Hepatocyte (in vitro differentiated cells): ENCODE results near the gene RDH14. TPM values are rescaled to one million over a fixed set of nuclear protein-coding genes. Genes with fewer than 3 reads are reported as not detected.
A peak's percentile ranks its signal among the peaks of the same experiment; 100 is the strongest.

ENCODE experiments used
- DNase-seq: peaks from one replicate; pipeline ENCODE4 v3.0.0-alpha.2; 2016; ENCODE audit warnings: low spot score
- H2AFZ ChIP-seq: fragments of 200-600 bp; sonication (generic); 2 replicates; pipeline ENCODE4 v1.6.0; 2016; ENCODE audit warnings: antibody characterized with exemption, mild to moderate bottlenecking
- H3K27ac ChIP-seq: fragments of 200-600 bp; sonication (generic); 2 replicates; pipeline ENCODE4 v1.5.1; 2016; ENCODE audit warnings: mild to moderate bottlenecking
- H3K27me3 ChIP-seq: fragments of 200-600 bp; sonication (generic); 2 replicates; pipeline ENCODE4 v1.6.1; 2016
- H3K36me3 ChIP-seq: fragments of 200-600 bp; sonication (generic); replicated peaks from 2 replicates; pipeline ENCODE4 v1.5.1; 2016; ENCODE audit warnings: low read depth; ENCODE audit not compliant: insufficient read depth
- H3K4me1 ChIP-seq: fragments of 200-600 bp; sonication (generic); 2 replicates; pipeline ENCODE4 v1.5.1; 2016; ENCODE audit warnings: mild to moderate bottlenecking, moderate library complexity; ENCODE audit not compliant: insufficient read depth
- H3K4me2 ChIP-seq: fragments of 200-600 bp; sonication (generic); 2 replicates; pipeline ENCODE4 v1.6.0; 2016
- H3K4me3 ChIP-seq: fragments of 200-600 bp; sonication (generic); 2 replicates; pipeline ENCODE4 v1.5.1; 2016; ENCODE audit warnings: mild to moderate bottlenecking
- H3K79me2 ChIP-seq: fragments of 200-600 bp; sonication (generic); 2 replicates; pipeline ENCODE4 v1.6.0; 2017; ENCODE audit warnings: mild to moderate bottlenecking
- H3K9me2 ChIP-seq: fragments of 200-600 bp; sonication (generic); replicated peaks from 2 replicates; pipeline ENCODE4 v1.6.0; 2017; ENCODE audit warnings: mild to moderate bottlenecking; ENCODE audit not compliant: insufficient read depth
- H3K9me3 ChIP-seq: fragments of 200-600 bp; sonication (generic); 2 replicates; pipeline ENCODE4 v1.5.1; 2016; ENCODE audit warnings: low read depth, mild to moderate bottlenecking
- H4K20me1 ChIP-seq: fragments of 200-600 bp; sonication (generic); 2 replicates; pipeline ENCODE4 v1.6.0; 2016; ENCODE audit warnings: mild to moderate bottlenecking; ENCODE audit not compliant: insufficient read depth, poor library complexity, severe bottlenecking
- CTCF ChIP-seq: fragments of 200-600 bp; sonication (generic); IDR thresholded peaks from 2 replicates; pipeline ENCODE4 v1.5.1; 2016; ENCODE audit warnings: antibody characterized with exemption, mild to moderate bottlenecking; ENCODE audit not compliant: poor library complexity
- EZH2 ChIP-seq: fragments of 200-600 bp; sonication (generic); IDR thresholded peaks from 2 replicates; pipeline ENCODE4 v1.6.1; 2016; ENCODE audit warnings: antibody characterized with exemption, mild to moderate bottlenecking, borderline replicate concordance
- EZH2phosphoT487 ChIP-seq: fragments of 200-600 bp; sonication (generic); IDR thresholded peaks from one replicate; pipeline ENCODE4 v1.6.1; 2018; ENCODE audit warnings: antibody characterized with exemption, mild to moderate bottlenecking, low read depth, moderate library complexity; ENCODE audit not compliant: unreplicated experiment, severe bottlenecking
- WGBS: methylation state at CpG from one replicate; pipeline ENCODE4 v1.1.6; 2016; ENCODE audit warnings: low lambda C conversion rate; ENCODE audit errors: missing lambda C conversion rate; 5-methylcytosine and 5-hydroxymethylcytosine counted together
- polyA plus RNA-seq: library from polyadenylated mRNA; unstranded; fragments of >200 nt; fragmentation: Nextera tagmentation; extraction: Ambion mirVana; gene quantifications from 2 replicates; pipeline ENCODE4 v1.2.1, GENCODE V29; 2016
- total RNA-seq: library from RNA; depleted of rRNA; stranded (reverse); fragments of >200 nt; gene quantifications from 2 replicates; pipeline ENCODE4 v1.2.3, GENCODE V29; 2014

The RDH14 gene
- total and polyA plus RNA-seq, 2 experiments from 2014 or later: 38.2 to 46.5 TPM

DNA sequence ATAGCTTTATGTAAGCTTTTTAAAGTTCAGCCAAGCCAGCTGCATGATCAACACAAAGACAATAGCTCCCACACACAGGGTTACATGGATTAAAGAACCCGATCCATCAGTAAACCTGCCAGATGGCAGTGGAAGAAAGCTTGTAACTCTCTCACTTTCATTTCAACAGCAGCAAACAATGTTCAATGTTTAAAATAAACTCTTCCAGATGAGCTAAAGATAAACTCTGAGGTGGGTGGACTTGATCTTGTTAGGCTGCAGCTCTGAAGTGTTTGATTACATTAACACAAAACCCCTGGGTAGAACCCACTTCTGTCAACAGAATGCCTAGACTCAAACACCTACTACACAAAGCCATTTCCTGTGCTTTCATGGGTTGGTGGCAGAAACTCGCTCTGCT lies 13.9 kb downstream of the RDH14 start:
- Histone ChIP-seq H4K20me1 (no peaks in the 10 kb centered on the region), H3K27me3 (no peaks in the 10 kb centered on the region), H3K4me3 (no peak overlapping the region), H3K9me2 (no peaks in the 10 kb centered on the region), H3K4me1 (peaks cover 2% of the 10 kb centered on the region), H3K36me3 (no peaks in the 10 kb centered on the region), H3K27ac (no peak overlapping the region), H3K79me2 (no peaks in the 10 kb centered on the region), H2AFZ (peak overlapping the region; percentile 3), H3K4me2 (peak overlapping the region; percentile 3), H3K9me3 (no peaks in the 10 kb centered on the region)
- no peak for TF ChIP-seq EZH2phosphoT487
- no peak for TF ChIP-seq EZH2
- no peak for TF ChIP-seq CTCF
- WGBS: 29% methylated on average over 2 of the region's 2 CpGs
- DNase-seq: no peak

- Histone ChIP-seq H2AFZ (no peak overlapping the region), H3K36me3 (no peaks in the 10 kb centered on the region), H3K79me2 (no peaks in the 10 kb centered on the region), H3K4me3 (no peak overlapping the region), H3K27me3 (no peaks in the 10 kb centered on the region), H4K20me1 (no peaks in the 10 kb centered on the region), H3K9me3 (no peaks in the 10 kb centered on the region), H3K4me1 (peaks cover 2% of the 10 kb centered on the region), H3K27ac (no peak overlapping the region), H3K4me2 (no peak overlapping the region), H3K9me2 (no peaks in the 10 kb centered on the region)
- 78% methylated on average over 4 of the region's 4 CpGs for WGBS
- no peak for DNase-seq
- TF ChIP-seq CTCF: no peak
- no peak for TF ChIP-seq EZH2
- no peak for TF ChIP-seq EZH2phosphoT487
Observed at GRCh38 chr2:18545384-18545783, 15.1 kb downstream of the RDH14 start.

DNA sequence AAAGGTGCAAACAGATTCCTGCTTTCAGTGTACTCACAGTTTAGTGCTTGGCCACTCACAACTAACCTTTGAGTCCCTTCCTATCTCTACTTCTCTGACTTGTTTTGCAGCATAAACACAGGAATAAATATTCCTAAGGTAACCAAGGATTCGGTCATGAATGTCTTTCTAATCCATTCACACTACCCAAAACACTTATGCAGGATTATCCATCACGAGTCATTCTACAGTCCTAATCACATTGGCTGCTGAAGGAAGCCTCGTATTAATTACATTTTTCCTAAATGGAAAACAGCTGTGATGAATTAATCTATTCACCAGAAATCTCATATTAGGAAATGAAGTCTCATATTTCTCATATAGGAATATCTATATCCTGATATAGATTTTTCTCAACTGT lies 16.3 kb downstream of the RDH14 start:
- TF ChIP-seq CTCF (no peak), EZH2phosphoT487 (no peak), EZH2 (no peak)
- no peaks in the 10 kb centered on the region for H3K79me2 ChIP-seq
- H3K4me3 ChIP-seq: no peak overlapping the region
- H3K9me2 ChIP-seq: no peaks in the 10 kb centered on the region
- H3K36me3 ChIP-seq: no peaks in the 10 kb centered on the region
- H3K4me2 ChIP-seq: no peak overlapping the region
- no peak for DNase-seq
- no peaks in the 10 kb centered on the region for H4K20me1 ChIP-seq
- H3K4me1 ChIP-seq: peaks cover 2% of the 10 kb centered on the region
- 76% methylated on average over 3 of the region's 3 CpGs for WGBS
- H2AFZ ChIP-seq: no peak overlapping the region
- no peaks in the 10 kb centered on the region for H3K9me3 ChIP-seq
- no peak overlapping the region for H3K27ac ChIP-seq
- no peaks in the 10 kb centered on the region for H3K27me3 ChIP-seq

DNA sequence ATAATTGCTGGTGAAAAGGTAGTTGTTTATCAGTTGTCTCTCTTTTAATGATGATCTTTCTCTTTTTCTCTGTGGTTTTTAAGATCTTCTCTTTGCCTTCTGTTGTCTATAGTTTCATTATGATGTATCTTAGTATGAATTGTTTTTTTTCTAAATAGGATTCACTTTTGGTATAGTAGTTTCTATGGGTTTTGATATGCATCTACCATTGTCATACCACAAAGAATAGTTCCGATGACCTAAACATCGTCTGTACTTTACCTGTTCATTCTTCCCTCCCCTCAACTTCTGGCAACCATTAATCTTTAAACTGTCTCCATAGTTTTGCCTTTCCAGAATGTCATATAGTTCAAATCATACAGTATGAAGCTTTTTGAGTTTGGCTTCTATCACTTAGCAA lies 19.6 kb downstream of the RDH14 start:
- no peak overlapping the region for H2AFZ ChIP-seq
- WGBS: 76% methylated on average over 2 of the region's 2 CpGs
- H3K4me1 ChIP-seq: no peaks in the 10 kb centered on the region
- H3K9me3 ChIP-seq: no peaks in the 10 kb centered on the region
- TF ChIP-seq EZH2phosphoT487 (no peak), EZH2 (no peak), CTCF (no peak)
- no peak for DNase-seq
- no peak overlapping the region for H3K4me3 ChIP-seq
- no peak overlapping the region for H3K27ac ChIP-seq
- H3K9me2 ChIP-seq: no peaks in the 10 kb centered on the region
- no peaks in the 10 kb centered on the region for H4K20me1 ChIP-seq
- no peaks in the 10 kb centered on the region for H3K79me2 ChIP-seq
- H3K27me3 ChIP-seq: no peaks in the 10 kb centered on the region
- H3K4me2 ChIP-seq: no peak overlapping the region
- no peaks in the 10 kb centered on the region for H3K36me3 ChIP-seq
